ENCODE results near the gene CAMKMT. TPM values are rescaled to one million over a fixed set of nuclear protein-coding genes. Genes with fewer than 3 reads are reported as not detected.
A peak's percentile ranks its signal among the peaks of the same experiment; 100 is the strongest.

The CAMKMT gene
- polyA plus RNA-seq, 10 donors: 3.5 to 8.9 (median 5.9) TPM

DNA sequence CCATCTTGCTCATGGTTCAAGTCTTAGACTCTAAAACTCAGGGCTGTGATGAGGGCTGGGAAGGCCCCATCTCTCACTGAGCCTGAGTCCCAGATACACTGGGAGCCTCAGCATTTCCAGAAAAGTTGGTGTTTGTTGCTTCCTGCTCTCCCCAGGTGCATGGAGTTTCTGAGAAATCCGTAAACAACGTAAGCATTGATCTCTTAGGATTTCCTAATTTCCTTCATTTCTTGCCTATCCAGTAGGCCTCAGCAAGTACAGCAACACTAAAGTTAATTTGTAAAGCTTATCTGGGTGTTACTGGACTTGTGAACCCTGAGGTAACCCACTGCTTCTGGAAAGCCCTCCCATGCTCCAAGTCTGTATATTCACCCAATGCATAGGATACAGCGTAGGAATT lies 380.3 kb downstream of the CAMKMT start:
- DNase-seq: no peak

DNA sequence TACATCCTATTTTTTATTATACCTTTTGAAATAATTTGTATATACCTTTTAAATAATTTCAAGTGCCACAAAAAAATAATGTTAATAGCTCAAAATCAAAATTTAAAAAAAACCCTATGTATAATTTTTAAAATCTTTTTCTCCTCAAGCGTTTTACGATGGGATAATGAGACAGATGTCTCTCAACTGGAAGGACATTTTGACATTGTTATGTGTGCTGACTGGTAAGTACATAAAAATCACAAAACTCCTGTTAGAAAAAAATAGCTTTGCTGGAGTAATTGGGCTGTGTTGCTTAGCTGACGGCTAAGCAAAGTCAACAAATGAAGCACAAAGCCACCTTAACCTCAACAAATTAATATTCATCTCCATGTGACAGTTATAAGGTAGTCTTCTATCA lies 381.7 kb downstream of the CAMKMT start:
- no peak for DNase-seq

DNA sequence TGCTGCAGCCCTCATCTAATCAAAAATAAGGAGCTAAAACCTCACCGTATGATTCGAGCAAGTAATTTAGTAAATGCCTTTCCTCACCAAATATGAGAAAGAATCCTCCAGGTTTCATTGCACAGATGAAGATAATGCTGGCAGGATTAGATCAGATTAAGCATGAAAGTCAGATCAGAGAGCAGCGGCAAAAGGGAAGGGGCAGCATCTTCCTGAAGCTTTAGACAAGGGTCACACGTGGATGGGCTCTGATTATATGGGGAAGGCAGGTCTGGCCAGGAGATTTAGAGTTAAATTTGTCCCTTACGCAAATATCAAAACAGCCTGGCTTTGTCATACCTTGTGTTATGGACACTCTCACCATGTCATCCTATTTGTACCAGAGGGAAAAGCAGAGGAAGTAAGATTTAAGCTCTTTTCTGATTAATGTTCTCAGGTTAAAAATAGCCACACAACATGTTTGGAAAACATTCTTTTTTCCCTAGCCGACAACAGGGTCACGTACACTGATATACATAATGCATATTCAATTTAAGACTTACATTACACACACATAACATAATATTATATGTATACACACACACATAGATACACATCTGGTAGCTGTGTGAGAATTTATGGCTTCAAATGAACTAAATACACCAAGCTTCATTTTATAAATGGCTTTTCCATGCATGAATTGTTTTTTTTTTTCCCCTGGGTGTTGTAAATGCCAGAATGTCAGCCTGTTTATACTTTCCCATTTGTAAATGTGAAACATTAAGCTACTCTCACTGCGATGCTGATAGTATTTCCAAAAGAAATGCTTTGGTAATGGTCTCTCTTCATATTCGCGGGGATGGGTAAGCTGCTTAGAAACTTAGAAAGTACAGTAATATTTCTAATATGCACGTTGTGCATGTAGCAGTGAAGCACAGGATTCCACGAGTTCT lies 383.5 kb downstream of the CAMKMT start:
- DNase-seq: peak in 1 of 3 donors; percentile 47

DNA sequence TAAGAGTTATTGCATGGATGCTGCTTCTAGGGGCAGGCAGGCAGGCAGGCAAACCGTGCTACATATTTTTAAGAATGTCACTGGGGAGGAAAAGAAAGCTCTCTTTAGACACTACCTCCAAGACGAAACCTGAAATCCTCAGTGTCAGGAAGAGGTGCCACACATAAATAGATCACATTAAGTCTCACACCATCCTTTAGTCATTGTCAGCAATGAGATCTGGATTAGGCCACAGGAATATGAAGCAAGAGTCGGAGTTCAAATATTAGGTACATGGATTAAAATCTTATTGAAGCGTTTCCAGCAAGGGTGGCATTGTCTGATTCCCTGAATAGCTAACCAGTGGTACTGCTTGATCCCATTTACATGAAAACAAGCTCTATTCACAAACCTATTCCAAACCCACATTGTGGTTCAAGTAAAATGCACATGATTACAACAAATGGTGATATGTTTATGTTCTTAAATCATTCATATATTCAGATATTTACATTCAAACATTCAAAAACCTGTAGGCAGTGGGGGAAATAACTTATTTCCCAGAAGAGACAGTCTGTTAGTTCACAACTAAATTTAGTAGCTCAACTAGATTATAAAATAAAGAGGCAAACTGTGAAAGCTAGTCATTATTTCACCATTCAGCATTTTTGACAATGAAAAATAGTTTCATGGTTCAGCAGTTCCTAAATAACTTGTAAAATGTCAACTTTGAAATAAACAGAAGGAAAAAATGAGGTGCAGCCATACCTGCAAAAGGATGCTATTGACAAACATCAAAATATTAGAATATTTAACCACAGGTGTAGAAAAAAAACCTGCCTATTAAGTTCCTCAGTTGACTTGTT lies 384.4 kb downstream of the CAMKMT start:
- no peak for DNase-seq

DNA sequence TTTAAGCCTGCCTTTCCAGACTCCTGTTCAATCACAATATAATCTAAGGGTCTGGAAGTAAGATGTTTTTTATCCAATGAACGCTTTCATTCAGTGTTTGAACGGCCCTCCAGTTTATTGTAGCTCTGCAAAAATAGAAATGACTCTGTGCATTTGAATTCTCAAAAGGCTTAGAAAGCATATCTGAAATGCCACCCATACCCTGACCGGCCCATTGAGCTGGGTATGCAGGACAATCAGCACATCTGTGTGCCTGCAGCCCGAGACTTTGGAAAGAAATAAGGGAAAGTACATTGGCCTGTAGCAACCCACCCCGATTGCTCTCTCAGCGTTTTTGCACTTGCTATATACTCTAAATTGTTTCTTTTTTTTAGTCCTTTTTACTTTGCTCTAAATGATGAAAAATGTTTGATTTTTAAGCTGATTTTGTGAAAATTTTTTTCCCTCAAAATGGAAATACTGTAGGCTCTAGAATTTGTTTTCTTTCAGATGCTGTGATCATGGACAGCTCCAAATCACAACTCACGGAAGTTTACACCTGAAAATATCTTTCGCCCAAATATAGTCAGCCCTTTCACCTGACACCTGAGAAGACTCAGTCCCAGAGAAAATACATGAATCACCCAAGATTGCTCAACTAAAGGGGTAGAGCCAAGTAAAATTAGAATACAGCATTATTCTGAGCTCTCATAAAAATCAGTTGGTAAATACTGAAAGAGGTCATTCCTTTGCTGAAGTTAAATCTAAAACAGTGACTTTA lies 385.3 kb downstream of the CAMKMT start:
- no peak for DNase-seq

DNA sequence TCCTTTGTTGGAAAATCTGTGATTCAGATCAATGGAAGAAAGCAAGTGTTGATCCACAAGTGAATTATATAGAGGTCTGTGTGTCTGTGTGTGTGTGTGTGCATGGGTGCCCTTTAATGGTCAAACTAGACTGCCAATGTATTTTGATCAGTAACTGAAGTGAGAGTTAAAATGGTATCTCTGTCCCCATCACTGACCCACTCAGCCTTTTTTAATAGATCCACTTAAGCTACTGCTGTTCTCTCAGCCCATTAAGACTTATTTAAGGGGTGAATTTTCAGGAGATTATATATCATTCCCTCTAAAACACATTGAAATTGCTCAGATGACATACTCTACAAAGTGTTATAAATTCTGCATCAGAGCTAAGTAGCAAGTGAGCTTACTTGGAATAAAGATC lies 386.0 kb downstream of the CAMKMT start:
- DNase-seq: no peak

DNA sequence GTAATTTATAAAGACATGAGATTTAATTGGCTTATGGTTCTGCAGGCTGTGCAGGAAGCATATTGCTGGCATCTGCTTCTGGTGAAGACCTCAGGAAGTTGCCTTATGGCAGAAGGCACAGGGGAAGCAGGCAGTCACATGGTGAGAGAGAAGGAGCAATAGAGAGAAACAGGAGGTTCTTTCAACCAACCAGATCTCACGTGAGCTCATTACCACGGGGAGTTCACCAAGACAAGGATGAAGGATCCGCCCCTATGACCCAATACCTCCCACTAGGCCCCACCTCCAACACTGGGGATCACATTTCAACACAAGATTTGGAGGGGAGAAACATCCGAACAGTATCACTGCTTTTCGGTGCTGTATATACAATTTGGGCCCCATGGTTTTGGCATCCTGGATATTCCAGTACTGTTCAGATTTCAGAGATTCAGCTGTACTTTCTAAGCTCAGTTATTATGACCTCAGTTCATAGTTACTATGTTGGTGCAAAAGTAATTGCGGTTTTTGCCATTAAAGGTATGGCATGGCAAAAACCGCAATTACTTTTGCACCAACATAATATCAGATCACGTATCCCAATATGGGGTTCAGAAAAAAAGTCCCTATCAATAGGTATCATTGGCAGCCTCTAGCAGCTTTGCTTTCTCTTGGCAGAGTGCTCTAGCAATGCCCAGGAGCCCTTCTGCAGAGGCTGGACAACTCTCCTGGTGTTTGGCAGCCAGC lies 390.2 kb downstream of the CAMKMT start:
- DNase-seq: no peak

DNA sequence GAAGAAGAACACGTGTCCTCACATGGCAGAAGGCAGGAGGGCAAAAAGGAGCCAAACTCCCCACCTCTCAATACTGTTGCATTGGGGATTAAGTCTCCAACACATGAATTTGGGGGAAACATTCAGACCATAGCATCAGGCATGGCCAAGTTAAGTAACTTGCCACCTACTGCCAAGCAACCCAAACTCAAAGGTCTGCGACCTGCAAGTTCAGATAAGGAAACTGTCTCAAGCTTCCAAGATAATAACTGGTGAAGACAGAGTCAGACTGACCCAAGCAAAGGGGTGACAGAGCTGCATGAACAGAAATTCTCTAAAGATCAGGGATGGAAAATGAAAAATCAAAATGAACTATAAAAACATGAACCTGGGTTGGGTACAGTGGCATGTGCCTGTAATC lies 391.0 kb downstream of the CAMKMT start:
- DNase-seq: no peak

DNA sequence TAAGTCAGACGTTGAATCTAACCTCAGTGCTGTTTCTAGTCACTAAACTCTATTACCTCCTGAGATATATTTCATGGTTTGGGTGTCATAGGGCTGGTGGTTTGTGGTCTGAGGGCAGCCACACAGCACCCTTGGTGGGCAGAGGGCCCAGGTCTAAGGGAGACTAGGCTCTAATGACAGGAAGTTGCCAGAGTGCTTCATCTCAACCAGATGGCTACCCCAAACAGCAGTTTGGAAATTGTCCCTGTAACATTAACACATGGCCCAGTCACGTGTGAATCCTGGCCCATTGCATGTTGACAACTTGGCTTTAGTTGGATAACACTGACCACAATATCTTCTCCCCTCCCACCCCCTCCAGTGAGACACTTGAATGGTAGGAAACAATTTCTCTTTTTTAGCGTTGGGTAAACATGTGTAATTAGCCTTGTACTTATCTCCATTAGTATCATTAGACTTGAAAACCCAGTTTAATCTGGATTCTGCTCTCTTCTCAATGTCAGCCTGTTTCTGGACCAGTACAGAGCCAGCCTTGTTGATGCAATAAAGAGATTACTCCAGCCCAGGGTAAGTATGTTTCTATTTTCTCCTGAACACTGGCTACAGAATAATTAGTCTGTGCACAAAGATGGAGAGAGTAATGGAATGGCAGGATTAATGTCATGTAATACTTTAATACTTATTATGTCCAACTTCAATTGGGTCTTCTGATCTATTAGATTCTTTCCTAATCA lies 392.0 kb downstream of the CAMKMT start:
- no peak for DNase-seq

DNA sequence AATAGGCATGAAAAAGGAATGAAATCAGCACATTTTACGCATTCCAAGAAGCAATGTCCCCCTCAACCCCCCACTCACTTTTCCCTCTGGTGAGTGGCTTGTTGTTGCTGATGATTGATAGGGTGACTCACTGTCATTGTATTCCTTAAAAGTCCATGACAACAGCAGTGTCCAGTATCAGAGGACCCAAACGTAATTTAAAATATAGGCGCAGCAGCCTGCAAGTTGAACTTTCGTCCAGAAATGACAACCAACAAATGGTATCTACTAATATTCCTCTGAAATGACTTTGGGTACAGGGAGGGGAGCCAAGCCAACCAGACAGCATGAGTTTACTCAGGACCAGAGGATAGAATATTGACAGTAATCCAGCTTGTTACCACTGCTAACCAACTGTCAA lies 396.8 kb downstream of the CAMKMT start:
- no peak for DNase-seq

DNA sequence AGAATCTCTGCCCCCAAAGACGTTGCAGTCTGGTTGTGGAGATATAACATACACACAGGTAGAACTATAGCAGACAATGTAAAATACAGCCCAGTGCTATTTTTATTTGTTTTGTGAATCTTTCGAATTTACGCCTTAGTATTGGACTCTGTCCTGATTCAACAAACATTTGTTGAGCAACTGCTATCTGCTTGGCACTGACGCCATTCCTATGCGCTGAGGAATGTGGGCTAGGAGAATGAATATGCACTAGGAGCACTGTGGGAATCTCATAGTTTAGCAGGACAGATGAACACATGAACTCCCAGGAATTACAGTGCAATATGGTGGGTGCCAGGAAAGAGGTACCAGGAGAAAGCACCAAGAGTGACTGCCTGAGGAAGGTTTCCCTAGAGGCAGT lies 398.1 kb downstream of the CAMKMT start:
- no peak for DNase-seq

DNA sequence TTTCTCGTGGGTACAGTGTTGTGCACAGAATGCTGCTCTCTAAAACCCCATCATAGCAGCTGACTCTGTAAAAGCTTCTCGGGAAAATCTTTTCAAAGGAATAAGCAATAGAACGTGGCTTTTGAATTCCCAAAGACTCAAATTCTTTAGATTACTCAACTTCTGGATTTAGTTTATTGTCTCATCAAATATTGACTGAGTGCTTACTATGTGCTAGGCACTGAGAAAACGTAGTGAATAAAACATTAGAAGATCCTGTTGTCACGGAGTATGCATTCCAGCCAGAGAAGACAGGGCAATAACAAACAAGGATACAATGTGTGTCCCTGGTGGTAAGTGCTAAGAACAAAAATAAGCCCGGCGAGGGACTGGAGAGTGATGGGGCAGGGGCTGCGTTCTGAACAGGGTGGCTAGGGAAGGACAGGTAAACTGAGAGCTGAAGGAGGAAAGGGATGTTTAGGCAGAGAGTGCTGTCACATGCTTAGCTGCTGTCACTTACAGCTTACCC lies 401.6 kb downstream of the CAMKMT start:
- no peak for DNase-seq

DNA sequence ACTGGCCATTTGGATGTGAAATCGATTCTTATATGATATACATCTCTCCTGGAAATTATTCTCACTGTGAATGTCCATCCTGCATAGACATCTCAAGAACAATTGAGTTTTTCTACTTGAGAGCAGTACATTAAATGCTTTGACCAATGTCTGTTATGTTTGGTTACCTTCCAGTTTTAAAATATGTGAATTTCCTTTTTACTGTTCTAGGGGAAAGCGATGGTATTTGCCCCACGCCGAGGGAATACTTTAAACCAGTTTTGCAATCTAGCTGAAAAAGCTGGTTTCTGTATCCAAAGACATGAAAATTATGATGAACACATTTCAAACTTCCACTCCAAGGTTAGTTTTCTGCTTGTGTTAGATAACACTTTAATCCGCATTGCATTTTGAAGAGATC lies 404.5 kb downstream of the CAMKMT start:
- DNase-seq: no peak

DNA sequence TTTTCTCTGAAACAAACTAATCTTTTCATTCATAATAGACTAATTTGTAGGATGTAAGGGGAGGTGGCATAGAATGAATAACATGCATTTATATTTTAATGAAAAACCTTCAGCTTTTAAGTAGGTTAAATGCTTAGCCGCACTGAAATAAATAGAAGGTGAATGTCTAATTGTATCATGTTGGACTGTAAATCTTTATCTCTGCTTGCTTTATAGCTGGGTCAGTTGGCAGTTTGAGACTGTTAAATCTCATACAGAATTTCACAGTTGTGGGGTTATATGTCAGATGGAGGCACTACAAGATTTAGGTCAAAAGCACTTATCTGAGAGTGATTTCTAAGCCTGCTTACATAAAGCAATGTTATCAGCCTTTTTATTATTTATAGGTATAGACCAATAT lies 405.0 kb downstream of the CAMKMT start:
- DNase-seq: no peak

DNA sequence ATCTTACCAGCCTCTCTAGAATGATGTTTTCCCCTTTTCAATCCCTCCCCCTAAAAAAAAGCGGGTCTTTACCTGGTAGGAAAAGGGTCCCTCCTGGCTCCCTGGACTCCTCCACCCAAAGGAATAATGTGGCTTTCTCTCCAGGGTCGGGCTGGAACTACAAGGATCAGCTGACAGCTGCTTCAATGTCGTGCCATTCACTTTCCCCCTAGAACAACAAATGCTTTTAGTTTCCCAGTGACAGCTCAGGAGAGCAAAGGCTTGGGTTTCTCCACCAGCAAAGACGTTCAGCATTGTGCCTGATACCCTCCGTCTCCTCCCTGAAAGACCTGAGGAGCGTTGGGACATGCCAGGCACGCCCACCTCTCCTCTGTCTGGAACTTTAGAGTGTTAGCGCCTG lies 405.9 kb downstream of the CAMKMT start:
- DNase-seq: no peak

DNA sequence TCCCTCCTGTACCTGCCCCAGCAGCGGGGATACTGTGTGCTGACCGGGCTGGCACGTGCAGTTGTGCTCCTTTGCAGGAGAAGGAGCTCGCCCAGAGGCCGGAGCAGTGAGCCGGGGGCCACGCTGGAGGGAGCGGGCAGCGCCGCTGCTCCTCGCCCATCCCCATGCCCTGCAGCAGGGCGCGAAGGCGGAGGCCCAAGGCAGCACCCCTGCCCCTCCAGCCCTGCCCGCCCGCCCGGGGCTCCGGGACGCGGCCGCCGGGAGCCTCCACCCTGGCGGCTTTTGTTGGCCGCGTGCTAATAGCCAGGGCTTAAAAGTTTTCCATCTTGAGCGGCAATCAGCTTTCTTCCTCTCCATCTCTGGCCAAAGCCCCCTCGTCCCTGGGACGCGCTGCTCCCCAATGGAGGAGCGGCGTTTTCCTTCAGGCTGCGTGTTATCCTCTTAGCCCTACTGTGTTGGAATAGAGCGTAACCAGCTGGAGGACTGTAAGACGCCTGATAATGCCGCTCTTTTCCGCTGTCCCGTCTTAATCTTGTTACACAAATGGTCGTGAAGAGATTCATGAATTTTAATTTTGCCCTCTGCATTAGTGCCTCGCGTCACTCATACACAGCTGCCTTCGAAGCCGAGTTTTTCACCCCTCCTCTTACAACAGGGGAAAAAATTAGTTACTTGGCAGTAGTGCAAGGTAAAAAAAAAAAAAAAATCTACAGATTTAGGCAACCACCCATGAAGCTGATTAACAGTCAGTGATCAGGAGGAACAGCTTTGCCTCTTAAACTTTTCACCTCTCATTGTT lies 406.9 kb downstream of the CAMKMT start:
- DNase-seq: peak in 1 of 3 donors; percentile 19

DNA sequence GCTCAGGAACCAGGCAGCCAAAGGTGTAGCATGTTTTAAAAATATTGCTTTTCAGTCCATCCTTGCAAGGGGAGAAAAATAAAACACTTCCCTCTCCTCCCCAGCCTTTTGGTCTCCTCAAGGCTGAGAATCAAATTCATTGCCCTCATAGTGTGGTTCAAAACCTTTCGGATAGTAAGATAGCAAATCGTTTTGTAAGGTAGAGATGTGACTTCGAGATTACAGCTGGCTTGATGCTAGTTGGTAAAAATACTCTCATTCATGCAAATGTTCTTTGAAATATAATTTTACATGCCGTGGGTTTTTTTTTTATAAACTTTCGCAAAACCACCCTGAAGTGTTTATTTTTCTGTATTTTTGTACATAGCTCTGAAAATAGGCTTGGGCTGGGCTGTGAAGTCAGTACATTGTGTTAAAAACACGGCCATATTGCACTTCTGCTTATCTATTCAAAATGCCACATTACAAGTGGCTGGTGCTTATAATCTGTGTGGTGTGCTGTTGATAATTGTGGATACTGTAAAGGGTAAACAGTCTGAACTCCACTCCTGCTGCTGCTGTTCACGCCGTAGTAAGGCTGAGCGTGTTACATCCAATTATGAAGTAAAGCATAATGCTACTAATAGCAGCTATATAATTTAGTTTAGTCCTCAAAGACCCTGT lies 407.7 kb downstream of the CAMKMT start:
- DNase-seq: no peak

DNA sequence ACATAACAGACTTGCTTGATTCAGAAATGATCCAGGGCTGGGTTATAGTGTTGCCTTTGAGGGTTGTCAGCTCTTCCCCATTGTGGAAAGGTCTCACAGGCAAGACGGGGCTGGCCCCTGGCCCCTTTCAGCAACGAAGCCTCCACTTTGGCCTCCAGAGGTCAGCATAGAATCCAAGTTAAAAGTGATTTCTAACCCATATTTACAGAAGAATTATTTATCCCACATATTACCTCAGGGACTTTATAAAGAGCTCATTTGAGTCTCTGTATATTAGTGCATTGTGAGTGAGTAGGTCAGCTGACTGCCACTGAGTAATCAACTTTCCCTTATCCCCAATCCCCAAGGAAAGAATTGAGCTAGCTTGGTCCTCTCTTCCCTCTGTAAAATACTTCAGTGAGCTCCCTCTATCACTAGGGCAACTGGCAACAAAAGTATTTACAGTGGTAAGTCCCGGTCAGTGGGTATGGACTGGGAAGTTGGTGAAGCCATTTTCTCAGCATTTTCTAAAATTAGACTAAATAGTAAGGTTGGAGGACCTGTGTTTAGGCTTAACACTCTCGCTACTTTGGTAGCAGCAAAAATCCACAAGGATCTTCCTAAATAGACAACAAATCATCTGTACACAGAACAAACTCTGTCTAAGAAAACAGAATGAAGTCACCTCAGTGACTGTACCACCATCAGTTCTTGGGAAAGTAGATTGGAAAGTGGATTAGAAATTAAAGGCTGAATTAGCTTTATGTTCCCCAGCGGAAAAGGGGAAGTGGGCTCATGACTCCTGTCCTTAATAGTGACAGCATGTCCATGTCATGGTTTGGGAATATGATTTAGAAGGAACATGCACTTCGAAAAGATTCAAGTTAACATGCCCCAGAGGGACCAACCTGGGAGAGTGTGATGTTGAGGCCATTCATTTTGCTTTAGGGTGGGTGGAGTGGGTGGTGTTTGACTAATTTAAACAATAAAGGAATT lies 408.8 kb downstream of the CAMKMT start:
- no peak for DNase-seq
